Skeletal muscle satellite cell (primary cell): Measurements from ENCODE around the gene P3H3.

ENCODE experiments used
- H3K27me3 ChIP-seq: 2 replicates; pipeline ENCODE4 v1.7.0; 2013; ENCODE audit warnings: low read length; ENCODE audit not compliant: control insufficient read depth, insufficient read depth
- H3K36me3 ChIP-seq: 2 replicates; pipeline ENCODE4 v1.7.0; 2013; ENCODE audit warnings: mild to moderate bottlenecking, control low read depth, low read length; ENCODE audit not compliant: insufficient read depth
- H3K4me1 ChIP-seq: 2 replicates; pipeline ENCODE4 v1.7.0; 2013; ENCODE audit warnings: low read length; ENCODE audit not compliant: control insufficient read depth, insufficient read depth
- H3K4me2 ChIP-seq: 2 replicates; pipeline ENCODE4 v1.7.0; 2013; ENCODE audit warnings: mild to moderate bottlenecking, low read length
- H3K4me3 ChIP-seq: 2 replicates; pipeline ENCODE4 v1.7.0; 2013; ENCODE audit warnings: low read length
- H3K9ac ChIP-seq: 2 replicates; pipeline ENCODE4 v1.7.0; 2013; ENCODE audit warnings: mild to moderate bottlenecking, low read depth, low read length, moderate library complexity
- H3K9me3 ChIP-seq: replicated peaks from 2 replicates; pipeline ENCODE4 v1.7.0; 2013; ENCODE audit warnings: mild to moderate bottlenecking, control low read depth, low read length

The P3H3 gene

GRCh38 chr12:6786416-6787094, 41.7 kb upstream of the P3H3 start:
- Histone ChIP-seq H3K4me3 (no peak overlapping the region), H3K9ac (no peak overlapping the region), H3K4me2 (no peak overlapping the region), H3K4me1 (no peaks in the 10 kb centered on the region), H3K9me3 (no peaks in the 10 kb centered on the region), H3K27me3 (no peaks in the 10 kb centered on the region), H3K36me3 (no peaks in the 10 kb centered on the region)

- no peaks in the 10 kb centered on the region for H3K9me3 ChIP-seq
- H3K4me1 ChIP-seq, result no peaks in the 10 kb centered on the region
- H3K27me3 ChIP-seq, result no peaks in the 10 kb centered on the region
- H3K4me2 ChIP-seq, result no peak overlapping the region
- no peak overlapping the region for H3K9ac ChIP-seq
- H3K4me3 ChIP-seq, result no peak overlapping the region
- H3K36me3 ChIP-seq, result no peaks in the 10 kb centered on the region
Observed at GRCh38 chr12:6787309-6787708, 40.9 kb upstream of the P3H3 start.

DNA sequence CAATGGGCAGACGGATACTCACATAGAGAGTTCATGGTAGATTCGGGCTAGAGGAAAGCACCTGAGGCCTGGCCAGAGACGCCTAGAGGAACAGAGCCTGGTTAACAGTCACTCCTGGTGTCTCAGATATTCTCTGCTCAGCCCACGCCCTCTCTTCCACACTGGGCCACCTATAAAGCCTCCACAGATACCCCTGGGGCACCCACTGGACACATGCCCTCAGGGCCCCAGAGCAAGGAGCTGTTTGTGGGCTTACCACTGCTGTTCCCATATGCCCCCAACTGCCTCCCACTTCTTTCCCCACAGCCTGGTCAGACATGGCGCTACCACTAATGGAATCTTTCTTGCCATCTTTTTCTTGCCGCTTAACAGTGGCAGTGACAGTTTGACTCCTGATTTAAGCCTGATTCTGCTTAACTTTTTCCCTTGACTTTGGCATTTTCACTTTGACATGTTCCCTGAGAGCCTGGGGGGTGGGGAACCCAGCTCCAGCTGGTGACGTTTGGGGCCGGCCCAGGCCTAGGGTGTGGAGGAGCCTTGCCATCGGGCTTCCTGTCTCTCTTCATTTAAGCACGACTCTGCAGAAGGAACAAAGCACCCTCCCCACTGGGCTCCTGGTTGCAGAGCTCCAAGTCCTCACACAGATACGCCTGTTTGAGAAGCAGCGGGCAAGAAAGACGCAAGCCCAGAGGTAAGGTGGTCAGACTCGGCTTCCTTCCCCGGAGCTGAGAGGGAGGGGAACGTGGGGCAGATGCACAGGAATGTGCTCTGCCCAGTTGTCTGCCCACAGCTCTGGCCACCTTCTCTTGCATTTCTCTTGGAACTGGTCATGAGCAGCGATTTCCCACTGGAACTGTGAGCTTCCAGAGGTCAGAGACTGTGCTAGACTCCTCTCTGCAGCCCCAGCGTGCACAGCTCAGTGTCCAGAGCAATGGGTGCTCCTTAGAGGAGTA, 39.0 kb upstream of the P3H3 start, which contains the start of gene CD4:
Gene CD4, plus strand, starts transcription at position 557 of the 953 bp plus-strand sequence. CDS start 10,611 bp downstream, outside the sequence.
- no peak within 1 kb of the TSS for H3K9ac ChIP-seq
- H3K9me3 ChIP-seq, result no peaks in the 10 kb centered on the region
- no peaks in the 10 kb centered on the region for H3K36me3 ChIP-seq
- H3K4me3 ChIP-seq, result no peak within 1 kb of the TSS
- H3K4me2 ChIP-seq, result no peak within 1 kb of the TSS
- peaks cover 9% of the 10 kb centered on the region for H3K27me3 ChIP-seq
- H3K4me1 ChIP-seq, result no peaks in the 10 kb centered on the region

DNA sequence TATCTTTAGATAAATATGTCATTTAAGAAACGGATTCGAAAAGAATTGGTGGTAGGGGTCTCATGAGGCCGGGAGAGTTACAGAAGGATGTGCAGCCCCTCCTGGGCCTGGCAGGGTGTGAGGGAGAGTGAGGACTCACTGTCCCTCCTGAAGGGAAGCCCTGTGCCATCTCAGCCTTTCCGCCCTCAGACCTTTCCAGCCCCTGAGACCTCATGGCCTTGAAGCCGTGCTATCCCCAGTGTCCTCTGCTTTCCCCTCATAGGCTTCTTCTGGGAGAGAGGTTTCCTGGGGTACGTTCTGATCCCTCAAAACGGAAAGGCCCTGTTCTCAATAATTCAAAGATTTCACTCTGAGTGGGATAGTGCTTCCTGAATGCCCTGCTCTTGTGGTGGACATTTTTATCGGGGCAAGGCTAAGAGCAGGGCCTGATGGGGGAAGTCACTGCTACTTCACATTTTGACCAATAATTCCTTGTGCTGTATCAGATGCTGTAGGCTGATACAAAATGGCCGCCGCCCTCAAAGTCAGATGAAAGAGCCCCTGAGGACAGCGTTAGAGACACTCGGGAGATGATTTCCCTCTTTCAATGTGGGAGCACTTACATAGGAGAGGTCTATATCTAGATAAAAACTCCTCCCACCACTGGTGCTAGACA, 37.6 kb upstream of the P3H3 start:
- Histone ChIP-seq H3K4me2 (no peak overlapping the region), H3K9me3 (no peaks in the 10 kb centered on the region), H3K4me1 (no peaks in the 10 kb centered on the region), H3K36me3 (no peaks in the 10 kb centered on the region), H3K4me3 (no peak overlapping the region), H3K9ac (no peak overlapping the region), H3K27me3 (peaks cover 15% of the 10 kb centered on the region)

GRCh38 chr12:6791931-6792520, 36.2 kb upstream of the P3H3 start:
- Histone ChIP-seq H3K9ac (no peak overlapping the region), H3K36me3 (no peaks in the 10 kb centered on the region), H3K4me2 (no peak overlapping the region), H3K4me3 (no peak overlapping the region), H3K9me3 (no peaks in the 10 kb centered on the region), H3K27me3 (peaks cover 29% of the 10 kb centered on the region), H3K4me1 (no peaks in the 10 kb centered on the region)

- H3K4me3 ChIP-seq, result no peak overlapping the region
- no peak overlapping the region for H3K4me2 ChIP-seq
- H3K4me1 ChIP-seq, result no peaks in the 10 kb centered on the region
- H3K9ac ChIP-seq, result no peak overlapping the region
- H3K36me3 ChIP-seq, result no peaks in the 10 kb centered on the region
- no peaks in the 10 kb centered on the region for H3K9me3 ChIP-seq
- peaks cover 32% of the 10 kb centered on the region for H3K27me3 ChIP-seq
Observed at GRCh38 chr12:6792522-6793201, 35.5 kb upstream of the P3H3 start.

DNA sequence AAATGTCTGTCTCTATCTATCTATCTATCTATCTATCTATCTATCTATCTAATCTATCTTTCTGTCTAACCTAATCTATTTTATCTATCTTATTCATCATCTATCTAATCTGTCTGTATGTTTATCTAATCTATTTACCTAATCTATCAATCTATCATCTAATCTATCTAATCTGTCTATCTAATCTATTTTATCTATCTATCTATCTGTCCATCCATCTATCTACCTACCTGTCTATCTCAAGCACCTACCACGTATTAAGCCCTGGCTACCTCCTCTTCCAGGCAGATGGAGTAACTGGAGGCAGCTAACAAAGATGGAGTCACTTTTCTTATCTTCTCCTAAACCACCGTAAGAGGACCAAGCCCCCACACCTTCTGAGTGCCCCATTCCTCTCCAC, 33.1 kb upstream of the P3H3 start:
- Histone ChIP-seq H3K9ac (no peak overlapping the region), H3K4me3 (no peak overlapping the region), H3K4me2 (no peak overlapping the region), H3K9me3 (no peaks in the 10 kb centered on the region), H3K4me1 (no peaks in the 10 kb centered on the region), H3K27me3 (peaks cover 32% of the 10 kb centered on the region), H3K36me3 (no peaks in the 10 kb centered on the region)

- no peaks in the 10 kb centered on the region for H3K36me3 ChIP-seq
- H3K4me2 ChIP-seq, result no peak overlapping the region
- H3K4me1 ChIP-seq, result no peaks in the 10 kb centered on the region
- no peaks in the 10 kb centered on the region for H3K9me3 ChIP-seq
- no peak overlapping the region for H3K4me3 ChIP-seq
- H3K27me3 ChIP-seq, result peaks cover 32% of the 10 kb centered on the region
- H3K9ac ChIP-seq, result no peak overlapping the region
Observed at GRCh38 chr12:6796576-6796975, 31.6 kb upstream of the P3H3 start.

GRCh38 chr12:6799147-6799546, 29.1 kb upstream of the P3H3 start:
- no peaks in the 10 kb centered on the region for H3K9me3 ChIP-seq
- H3K4me2 ChIP-seq, result no peak overlapping the region
- H3K36me3 ChIP-seq, result no peaks in the 10 kb centered on the region
- no peaks in the 10 kb centered on the region for H3K4me1 ChIP-seq
- H3K9ac ChIP-seq, result no peak overlapping the region
- no peak overlapping the region for H3K4me3 ChIP-seq
- peaks cover 23% of the 10 kb centered on the region for H3K27me3 ChIP-seq

- Histone ChIP-seq H3K27me3 (peaks cover 29% of the 10 kb centered on the region), H3K4me1 (no peaks in the 10 kb centered on the region), H3K4me3 (no peak overlapping the region), H3K9ac (no peak overlapping the region), H3K36me3 (no peaks in the 10 kb centered on the region), H3K9me3 (no peaks in the 10 kb centered on the region), H3K4me2 (no peak overlapping the region)
Observed at GRCh38 chr12:6807170-6807569, 21.0 kb upstream of the P3H3 start.

DNA sequence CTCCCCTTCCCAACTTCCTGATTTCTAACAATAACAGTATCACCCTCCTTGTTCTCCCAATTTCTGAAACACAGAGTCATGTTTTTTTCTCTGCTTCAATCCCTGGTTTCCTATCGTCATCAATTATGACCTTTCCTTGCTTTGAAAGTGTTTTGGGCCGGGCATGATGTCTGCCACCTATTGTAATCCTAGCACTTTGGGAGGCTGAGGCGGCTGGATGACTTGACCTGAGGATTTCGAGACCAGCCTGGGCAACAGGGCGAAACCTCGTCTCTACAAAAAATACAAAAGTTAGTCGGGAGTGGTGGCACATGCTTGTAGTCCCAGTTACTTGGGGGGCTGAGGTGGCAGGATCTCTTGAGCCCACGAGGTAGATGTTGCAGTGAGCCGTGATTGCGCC, 19.2 kb upstream of the P3H3 start:
- peaks cover 39% of the 10 kb centered on the region for H3K27me3 ChIP-seq
- H3K9me3 ChIP-seq, result no peaks in the 10 kb centered on the region
- no peak overlapping the region for H3K4me2 ChIP-seq
- no peaks in the 10 kb centered on the region for H3K4me1 ChIP-seq
- H3K36me3 ChIP-seq, result no peaks in the 10 kb centered on the region
- no peak overlapping the region for H3K4me3 ChIP-seq
- no peak overlapping the region for H3K9ac ChIP-seq
